HG02763 (cell line): ENCODE measurements around the gene ZNF827.

Experiments used
- ATAC-seq: cut with Tn5 transposase; IDR thresholded peaks from one replicate; pipeline ENCODE4 v1.9.1; 2021; ENCODE audit warnings: mild to moderate bottlenecking, moderate library complexity; ENCODE audit not compliant: unreplicated experiment

The ZNF827 gene

GRCh38 chr4:145808848-145809512 lies 129.6 kb downstream of the ZNF827 start:
- no peak for ATAC-seq

GRCh38 chr4:145808021-145808650 lies 130.5 kb downstream of the ZNF827 start:
- ATAC-seq: peak; percentile 57

DNA sequence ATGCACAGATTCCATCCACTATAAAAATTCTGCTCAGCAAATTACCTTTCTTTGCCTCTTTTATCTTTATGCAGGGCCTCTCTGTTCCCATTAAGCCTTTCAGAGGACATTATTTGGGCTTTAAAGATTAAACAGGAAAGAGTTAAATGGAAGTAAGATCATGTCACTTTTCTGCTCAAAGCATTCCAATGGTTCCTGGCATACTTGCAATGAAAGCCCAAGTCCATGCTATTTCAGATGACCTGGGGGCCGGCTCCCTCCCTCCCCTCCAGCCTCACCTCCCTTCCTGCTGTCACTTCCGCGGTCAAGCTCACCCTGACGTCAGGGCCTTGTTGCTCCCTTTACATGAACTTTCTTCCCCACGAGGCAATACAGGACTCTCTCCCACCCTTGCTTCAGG lies 133.1 kb downstream of the ZNF827 start:
- no peak for ATAC-seq

DNA sequence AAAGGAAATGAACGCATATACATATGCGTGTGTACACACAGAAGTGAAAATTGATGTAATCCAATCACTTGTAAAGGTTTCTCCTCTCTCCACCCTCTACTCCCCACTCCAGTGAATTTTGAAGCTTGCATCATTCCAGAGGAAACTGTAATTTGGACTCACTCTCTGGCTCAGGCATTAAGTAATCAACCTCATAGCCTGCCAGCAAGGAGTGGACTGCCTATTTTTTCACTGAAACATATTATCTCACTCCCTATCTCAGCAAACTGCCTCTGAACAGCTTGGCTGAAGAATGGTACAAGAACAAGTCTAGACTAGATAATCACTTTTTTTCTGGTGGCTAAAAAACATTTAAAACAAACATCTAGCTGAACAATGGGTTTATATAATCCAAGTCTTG lies 134.5 kb downstream of the ZNF827 start:
- no peak for ATAC-seq

DNA sequence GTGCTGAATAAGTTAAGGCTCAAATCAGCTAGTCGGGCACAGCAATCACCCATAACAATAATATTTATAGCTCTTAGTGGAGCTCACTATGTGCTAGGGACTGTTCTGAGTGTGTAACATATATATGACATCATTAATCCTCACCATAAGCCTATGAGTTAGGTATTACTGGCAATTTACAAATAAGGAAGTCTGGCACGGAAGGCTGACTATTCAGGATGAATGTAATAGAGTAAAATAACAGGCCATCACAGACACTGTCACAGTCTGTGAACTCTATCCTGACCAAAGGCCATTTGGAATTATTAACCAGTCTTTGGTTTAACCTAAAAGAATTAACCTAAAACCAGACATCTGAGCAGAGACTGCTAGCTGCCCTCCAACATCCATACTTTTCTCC lies 139.4 kb downstream of the ZNF827 start:
- ATAC-seq: no peak

- ATAC-seq: no peak
These were observed 141.3 kb downstream of the ZNF827 start for GRCh38 chr4:145797278-145797677.

- ATAC-seq: no peak
These were observed 142.3 kb downstream of the ZNF827 start for GRCh38 chr4:145796346-145796745.

- no peak for ATAC-seq
These were observed 143.1 kb downstream of the ZNF827 start for GRCh38 chr4:145795521-145795920.

DNA sequence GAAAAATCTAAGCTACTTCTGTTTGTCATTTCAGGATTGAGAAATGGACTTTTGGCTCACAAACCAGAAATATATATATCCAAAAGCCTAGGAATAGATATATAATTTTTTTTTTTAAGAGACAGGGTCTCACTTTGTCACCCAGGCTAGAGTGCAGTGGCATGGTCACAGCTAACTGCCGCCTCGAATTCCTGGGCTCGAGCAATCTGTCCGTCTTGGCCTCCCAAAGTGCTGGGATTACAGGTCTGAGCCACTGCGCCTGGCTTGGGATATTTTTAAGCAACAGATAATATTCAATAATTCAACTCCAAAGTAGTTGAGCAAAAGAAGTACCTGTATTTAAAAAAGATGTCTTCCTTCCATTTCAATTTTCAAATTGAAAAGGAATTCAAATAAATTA lies 146.2 kb downstream of the ZNF827 start:
- no peak for ATAC-seq

- ATAC-seq: no peak
These were observed 146.6 kb downstream of the ZNF827 start for GRCh38 chr4:145791988-145792387.

GRCh38 chr4:145788755-145789154 lies 149.9 kb downstream of the ZNF827 start:
- no peak for ATAC-seq

- no peak for ATAC-seq
These were observed 151.8 kb downstream of the ZNF827 start for GRCh38 chr4:145786830-145787229.

GRCh38 chr4:145786261-145786660 lies 152.4 kb downstream of the ZNF827 start:
- ATAC-seq: no peak

- no peak for ATAC-seq
These were observed 153.1 kb downstream of the ZNF827 start for GRCh38 chr4:145785391-145786008.

GRCh38 chr4:145784036-145784435 lies 154.6 kb downstream of the ZNF827 start:
- ATAC-seq: no peak

DNA sequence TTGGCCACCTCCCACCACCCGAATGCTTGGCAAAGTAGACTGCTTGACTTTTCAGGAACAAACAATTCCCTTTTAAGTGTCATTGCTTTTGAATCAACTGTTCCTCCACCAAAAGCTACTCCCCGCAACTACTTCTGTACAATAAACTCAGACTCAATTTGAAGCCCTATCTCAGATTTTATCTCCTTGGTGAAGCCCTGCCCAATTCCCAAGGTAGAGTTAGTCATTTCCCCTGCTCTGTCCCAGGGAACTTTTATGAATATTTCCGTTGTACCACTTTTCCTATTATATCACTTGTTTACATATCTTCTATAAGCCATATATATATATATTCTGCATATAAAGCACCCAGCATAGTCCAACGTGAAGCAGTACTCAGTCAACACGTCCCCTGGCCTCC lies 155.9 kb downstream of the ZNF827 start:
- ATAC-seq: no peak

GRCh38 chr4:145781351-145781750 lies 157.3 kb downstream of the ZNF827 start:
- no peak for ATAC-seq

GRCh38 chr4:145779319-145779801 lies 159.3 kb downstream of the ZNF827 start:
- ATAC-seq: no peak

DNA sequence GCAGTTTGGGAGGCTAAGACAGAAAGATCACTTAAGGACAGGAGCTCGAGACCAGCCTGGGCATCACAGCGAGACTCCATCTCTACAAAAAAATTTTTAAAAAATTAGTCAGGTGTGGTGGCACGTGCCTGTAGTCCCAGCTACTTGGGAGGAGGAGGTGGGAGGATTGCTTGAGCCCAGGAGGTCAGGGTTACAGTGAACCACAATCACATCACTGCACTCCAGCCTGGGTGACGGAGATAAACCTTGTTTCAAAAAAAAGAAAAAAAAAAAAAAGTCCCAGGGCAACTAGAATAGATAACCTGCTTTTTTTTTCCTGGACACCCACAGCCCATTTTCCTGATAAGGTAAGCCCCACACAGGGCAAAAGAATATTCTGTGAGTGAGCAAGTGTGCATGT lies 162.4 kb downstream of the ZNF827 start:
- ATAC-seq: no peak

DNA sequence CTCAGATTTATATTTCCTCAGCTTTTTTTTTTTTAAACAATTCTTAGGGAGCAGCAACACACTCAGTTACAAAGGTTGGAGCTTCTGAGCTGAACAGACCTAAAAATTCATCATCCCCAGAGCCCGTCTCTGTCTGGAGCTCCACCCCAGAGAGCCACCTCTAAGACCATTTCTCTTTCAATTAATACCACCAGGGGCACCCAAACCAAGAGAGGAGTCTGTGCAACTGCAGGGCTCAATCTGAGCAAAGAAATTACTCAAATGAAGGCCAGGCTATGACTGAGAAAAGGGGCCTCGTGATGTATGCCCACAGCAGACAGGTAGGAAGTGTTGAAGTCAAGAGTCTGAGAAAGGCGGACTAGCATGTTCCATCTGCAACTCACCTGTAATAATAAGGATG lies 163.2 kb downstream of the ZNF827 start:
- ATAC-seq: no peak

GRCh38 chr4:145774473-145774872 lies 164.2 kb downstream of the ZNF827 start:
- ATAC-seq: no peak

DNA sequence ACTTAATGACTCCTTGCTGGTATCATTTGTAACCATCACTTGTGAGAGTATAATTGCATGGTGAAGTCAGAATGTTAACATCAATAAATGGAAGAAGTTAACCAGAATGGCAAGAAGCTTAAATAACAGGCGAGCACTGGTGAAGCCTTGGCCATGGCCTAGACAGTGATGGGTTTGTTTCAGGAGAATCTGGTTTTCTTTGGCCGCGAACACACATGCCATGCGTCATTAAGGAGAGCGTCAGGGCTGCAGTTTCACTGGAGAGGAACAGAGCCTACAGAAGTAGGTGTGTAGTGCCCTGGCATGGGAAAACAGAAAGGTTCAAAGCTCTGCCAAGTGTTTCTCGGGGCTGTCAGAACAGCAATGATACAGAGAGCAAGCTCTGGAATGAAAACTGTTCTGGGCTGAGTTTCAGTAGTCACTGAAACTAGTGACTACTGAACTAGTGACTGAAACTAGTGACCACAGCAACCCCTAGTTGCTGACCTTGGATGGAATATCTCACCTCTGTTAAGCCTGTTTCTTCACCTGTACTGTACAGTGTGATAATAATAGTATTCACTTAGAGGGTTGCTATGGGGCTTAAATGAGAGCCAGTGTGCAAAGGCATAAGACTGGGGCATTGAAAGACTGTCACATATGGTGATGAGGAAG lies 164.9 kb downstream of the ZNF827 start:
- ATAC-seq: peak; percentile 94
